Upper lobe of left lung (tissue), 4 donors: ENCODE measurements around the gene INKA2.

ENCODE experiments used
- CTCF ChIP-seq, 6 experiments: fragments of 450-650 bp in 4 of 6; fragments of 200-600 bp in 2 of 6; sonication (generic) in 2 of 6; IDR thresholded peaks; one replicate each; pipeline ENCODE4 v1.5.1; 2016 to 2019; ENCODE audit warnings: antibody characterized with exemption in 6 of 6
- EP300 ChIP-seq, 4 donors: sonication (generic); formaldehyde crosslinking; IDR thresholded peaks; one replicate each; pipeline ENCODE4 v1.5.1; 2017; ENCODE audit warnings: antibody characterized with exemption in 4 of 4, control low read depth in 2 of 4
- POLR2A ChIP-seq, 4 donors: fragments of 450-650 bp; IDR thresholded peaks; one replicate each; pipeline ENCODE4 v1.5.1; 2016 to 2017; ENCODE audit warnings: antibody characterized with exemption in 4 of 4, mild to moderate bottlenecking in 2 of 4

GRCh38 chr1:111704776-111705175 is 34.4 kb downstream of the INKA2 start:
- TF ChIP-seq POLR2A (IDR thresholded peaks at IDR 0.05) (no peak), CTCF (IDR thresholded peaks at IDR 0.05) (no peak), EP300 (IDR thresholded peaks at IDR 0.05) (no peak)
